SH-SY5Y (cell line): ENCODE results near the gene MCF2L2.

Experiments
- GATA2 ChIP-seq: IDR thresholded peaks from 2 replicates; pipeline ENCODE4 v1.6.1; 2011; ENCODE audit warnings: mild to moderate bottlenecking, low read depth, low read length
- GATA3 ChIP-seq: IDR thresholded peaks from 2 replicates; pipeline ENCODE4 v1.6.1; 2011; ENCODE audit warnings: low read depth, mild to moderate bottlenecking, low read length, moderate library complexity

DNA sequence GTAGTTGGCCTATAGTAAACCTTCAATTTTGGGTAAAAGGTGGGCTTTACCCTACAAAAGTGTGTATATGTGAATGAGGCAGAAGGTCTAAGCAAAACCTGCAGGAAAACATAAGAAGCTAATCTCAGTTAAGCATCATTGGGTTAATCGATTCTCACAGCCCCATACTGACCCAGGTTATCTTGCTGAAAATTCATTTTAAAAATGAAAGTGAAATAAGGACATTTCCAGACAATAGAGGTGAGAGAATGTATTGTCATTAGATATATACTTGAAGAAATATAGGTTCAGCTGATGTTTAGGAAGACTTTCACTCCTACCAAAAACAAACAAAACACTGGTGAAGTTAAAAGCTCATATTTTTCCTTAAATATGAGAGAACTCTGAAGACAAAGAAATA, 85.6 kb downstream of the MCF2L2 start:
- TF ChIP-seq GATA2 (no peak), GATA3 (no peak)
